ENCODE results near the gene MDM2.
"Not testable (repeated sequence)": the region's sequence is repeated elsewhere in the genome, so short reads cannot be mapped to it uniquely, and the experiment has no call there.

Gene MDM2

DNA sequence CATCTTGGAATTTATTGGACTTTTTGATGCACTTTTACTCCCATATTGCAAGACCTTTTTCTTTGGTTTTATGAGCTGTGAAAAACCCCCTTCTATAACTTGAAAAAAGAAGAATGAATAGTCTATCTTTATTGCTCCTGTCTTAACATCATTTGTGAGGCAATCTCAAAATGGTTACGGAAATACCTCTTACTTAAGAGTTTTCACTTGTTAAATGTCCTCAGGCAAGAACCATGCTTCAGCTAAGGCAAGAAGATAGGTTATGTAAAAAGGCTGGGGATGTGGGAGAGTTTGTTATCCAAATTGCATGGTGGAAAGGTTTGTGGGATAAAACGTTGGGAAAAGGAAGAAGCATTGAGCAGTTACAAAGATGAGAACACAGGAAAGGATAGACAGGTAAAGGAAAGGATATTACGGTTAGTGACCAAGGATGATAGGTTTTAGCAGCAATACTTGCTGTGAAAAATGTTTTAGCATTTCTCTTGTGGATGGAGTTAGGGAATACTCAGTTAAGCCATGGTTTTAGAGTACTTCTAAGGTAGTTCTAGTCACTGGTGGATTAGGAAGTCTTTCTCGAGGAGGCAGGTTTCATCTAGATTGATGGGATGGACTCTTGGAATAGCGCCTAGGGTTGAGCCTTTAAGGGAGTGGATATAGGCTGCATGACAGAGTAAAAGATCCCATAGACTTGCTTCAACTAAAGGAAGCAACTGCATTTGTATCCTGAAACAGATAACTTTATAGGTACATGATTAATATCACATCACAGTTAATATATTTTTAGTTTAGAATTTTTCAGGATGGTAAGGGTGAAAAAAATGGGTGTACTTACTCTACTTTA is 30.3 kb downstream of the MDM2 start:
- H3K36me3 ChIP-seq (ENCODE audit: low read depth), result peaks cover 98% of the 10 kb centered on the region
- no peaks in the 10 kb centered on the region for H3K4me1 ChIP-seq (ENCODE audit: insufficient read depth, poor library complexity, severe bottlenecking)
- H3K27ac ChIP-seq (ENCODE audit: poor library complexity, severe bottlenecking), result no peak overlapping the region
- DNase-seq (ENCODE audit: low spot score) (no peak), ATAC-seq (ENCODE audit: low read depth) (no peak)
- H3K27me3 ChIP-seq (ENCODE audit: insufficient read depth, poor library complexity, severe bottlenecking), result no peaks in the 10 kb centered on the region
- H3K4me3 ChIP-seq (ENCODE audit: severe bottlenecking), result no peak overlapping the region
- H3K9me3 ChIP-seq (ENCODE audit: severe bottlenecking), result no peaks in the 10 kb centered on the region
- no peak for TF ChIP-seq CTCF (IDR thresholded peaks at IDR 0.05; ENCODE audit: poor library complexity, severe bottlenecking)

GRCh38 chr12:68839183-68840147 is 31.5 kb downstream of the MDM2 start:
- TF ChIP-seq CTCF (IDR thresholded peaks at IDR 0.05; ENCODE audit: poor library complexity, severe bottlenecking), result no peak
- H3K27ac ChIP-seq (ENCODE audit: poor library complexity, severe bottlenecking), result no peak overlapping the region
- peaks cover 98% of the 10 kb centered on the region for H3K36me3 ChIP-seq (ENCODE audit: low read depth)
- no peak overlapping the region for H3K4me3 ChIP-seq (ENCODE audit: severe bottlenecking)
- ATAC-seq (ENCODE audit: low read depth) (no peak), DNase-seq (ENCODE audit: low spot score) (no peak)
- H3K9me3 ChIP-seq (ENCODE audit: severe bottlenecking), result no peaks in the 10 kb centered on the region
- no peaks in the 10 kb centered on the region for H3K27me3 ChIP-seq (ENCODE audit: insufficient read depth, poor library complexity, severe bottlenecking)
- H3K4me1 ChIP-seq (ENCODE audit: insufficient read depth, poor library complexity, severe bottlenecking), result no peaks in the 10 kb centered on the region

DNA sequence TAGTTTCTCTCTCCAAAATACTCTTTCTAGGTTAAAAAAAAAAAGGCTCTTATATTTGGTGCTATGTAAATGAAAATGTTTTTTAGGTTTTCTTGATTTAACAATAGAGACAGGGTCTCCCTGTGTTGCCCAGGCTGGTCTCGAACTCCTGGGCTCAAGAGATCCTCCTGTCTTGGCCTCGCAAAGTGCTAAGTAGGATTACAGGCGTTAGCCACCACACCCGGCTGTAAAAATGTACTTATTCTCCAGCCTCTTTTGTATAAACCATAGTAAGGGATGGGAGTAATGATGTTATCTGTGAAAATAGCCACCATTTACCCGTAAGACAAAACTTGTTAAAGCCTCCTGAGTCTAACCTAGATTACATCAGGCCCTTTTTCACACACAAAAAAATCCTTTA is 33.2 kb downstream of the MDM2 start:
- H3K36me3 ChIP-seq (ENCODE audit: low read depth), result peaks cover 89% of the 10 kb centered on the region
- ATAC-seq (ENCODE audit: low read depth); H3K4me1 ChIP-seq (ENCODE audit: insufficient read depth, poor library complexity, severe bottlenecking); H3K9me3 ChIP-seq (ENCODE audit: severe bottlenecking); DNase-seq (ENCODE audit: low spot score); H3K27me3 ChIP-seq (ENCODE audit: insufficient read depth, poor library complexity, severe bottlenecking); H3K27ac ChIP-seq (ENCODE audit: poor library complexity, severe bottlenecking); H3K4me3 ChIP-seq (ENCODE audit: severe bottlenecking): not testable (repeated sequence)

GRCh38 chr12:68841717-68842116 is 33.7 kb downstream of the MDM2 start:
- Histone ChIP-seq H3K27me3 (ENCODE audit: insufficient read depth, poor library complexity, severe bottlenecking) (no peaks in the 10 kb centered on the region), H3K27ac (ENCODE audit: poor library complexity, severe bottlenecking) (no peak overlapping the region), H3K36me3 (ENCODE audit: low read depth) (peaks cover 84% of the 10 kb centered on the region), H3K4me1 (ENCODE audit: insufficient read depth, poor library complexity, severe bottlenecking) (no peaks in the 10 kb centered on the region), H3K4me3 (ENCODE audit: severe bottlenecking) (no peak overlapping the region), H3K9me3 (ENCODE audit: severe bottlenecking) (no peaks in the 10 kb centered on the region)
- TF ChIP-seq CTCF (IDR thresholded peaks at IDR 0.05; ENCODE audit: poor library complexity, severe bottlenecking), result no peak
- no peak for ATAC-seq (ENCODE audit: low read depth)
- DNase-seq (ENCODE audit: low spot score), result no peak

DNA sequence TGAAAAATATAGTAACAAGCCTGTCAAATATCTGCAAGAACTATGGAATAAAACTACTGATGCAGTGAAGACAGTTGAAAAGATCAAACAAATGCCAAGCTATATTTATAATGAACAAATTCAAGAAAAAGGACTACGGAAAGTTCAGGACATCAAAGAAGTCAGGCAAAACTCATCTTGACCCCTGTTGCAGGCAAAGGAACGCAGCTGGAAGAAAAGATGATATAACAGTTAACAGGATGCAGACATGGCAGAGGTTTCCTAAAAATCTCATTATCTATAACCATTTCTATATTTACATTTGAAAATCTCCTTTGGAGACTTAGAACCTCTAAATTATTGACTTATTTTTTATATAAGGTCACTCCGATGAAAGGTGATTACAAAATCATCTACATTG is 34.1 kb downstream of the MDM2 start:
- ATAC-seq (ENCODE audit: low read depth) (no peak), DNase-seq (ENCODE audit: low spot score) (no peak)
- Histone ChIP-seq H3K4me3 (ENCODE audit: severe bottlenecking) (no peak overlapping the region), H3K36me3 (ENCODE audit: low read depth) (peaks cover 80% of the 10 kb centered on the region), H3K27me3 (ENCODE audit: insufficient read depth, poor library complexity, severe bottlenecking) (no peaks in the 10 kb centered on the region), H3K4me1 (ENCODE audit: insufficient read depth, poor library complexity, severe bottlenecking) (no peaks in the 10 kb centered on the region), H3K27ac (ENCODE audit: poor library complexity, severe bottlenecking) (no peak overlapping the region), H3K9me3 (ENCODE audit: severe bottlenecking) (no peaks in the 10 kb centered on the region)
- TF ChIP-seq CTCF (IDR thresholded peaks at IDR 0.05; ENCODE audit: poor library complexity, severe bottlenecking), result no peak

All from RWPE2 (cell line).